GM10248 (cell line): ENCODE results near the gene CLDND2.

Experiments used
- CTCF ChIA-PET: fragments of 300-600 bp; sonication (Branson Sonifier 250); formaldehyde crosslinking; extraction: SDS; loops from one replicate; lab custom pipeline; 2021; ENCODE audit warnings: antibody characterized with exemption; lab: Yijun Ruan, JAX
- POLR2A ChIA-PET: fragments of 350-650 bp; sonication (Branson Sonifier 250); formaldehyde crosslinking; extraction: SDS; loops from one replicate; lab custom pipeline; 2020; ENCODE audit warnings: antibody characterized with exemption; lab: Yijun Ruan, JAX
- DNase-seq: peaks from one replicate; pipeline ENCODE4 v3.0.0; 2012; ENCODE audit errors: extremely low spot score
- TF ChIP-seq, protein P1 (sequence below): IDR thresholded peaks from 2 replicates; pipeline ENCODE4 v1.5.1; 2012; ENCODE audit warnings: mild to moderate bottlenecking, low read depth; ENCODE audit errors: extremely low read depth, missing control alignments, control extremely low read depth

Gene CLDND2

GRCh38 chr19:51382004-51382403, 13.2 kb upstream of the CLDND2 start:
- ChIA-PET POLR2A (interaction anchor here (0.6 kb wide), 1 partner anchor 12 kb away, joined by 3 read pairs; no protein-coding TSS in a partner anchor), CTCF (interaction anchor here (1.4 to 1.6 kb wide), 2 partner anchors 9 to 10 kb away, joined by 5 to 7 read pairs; partner anchors contain the start of genes C19orf84 and NKG7)

GRCh38 chr19:51380379-51380778, 11.6 kb upstream of the CLDND2 start:
- TF ChIP-seq, protein P1, sequence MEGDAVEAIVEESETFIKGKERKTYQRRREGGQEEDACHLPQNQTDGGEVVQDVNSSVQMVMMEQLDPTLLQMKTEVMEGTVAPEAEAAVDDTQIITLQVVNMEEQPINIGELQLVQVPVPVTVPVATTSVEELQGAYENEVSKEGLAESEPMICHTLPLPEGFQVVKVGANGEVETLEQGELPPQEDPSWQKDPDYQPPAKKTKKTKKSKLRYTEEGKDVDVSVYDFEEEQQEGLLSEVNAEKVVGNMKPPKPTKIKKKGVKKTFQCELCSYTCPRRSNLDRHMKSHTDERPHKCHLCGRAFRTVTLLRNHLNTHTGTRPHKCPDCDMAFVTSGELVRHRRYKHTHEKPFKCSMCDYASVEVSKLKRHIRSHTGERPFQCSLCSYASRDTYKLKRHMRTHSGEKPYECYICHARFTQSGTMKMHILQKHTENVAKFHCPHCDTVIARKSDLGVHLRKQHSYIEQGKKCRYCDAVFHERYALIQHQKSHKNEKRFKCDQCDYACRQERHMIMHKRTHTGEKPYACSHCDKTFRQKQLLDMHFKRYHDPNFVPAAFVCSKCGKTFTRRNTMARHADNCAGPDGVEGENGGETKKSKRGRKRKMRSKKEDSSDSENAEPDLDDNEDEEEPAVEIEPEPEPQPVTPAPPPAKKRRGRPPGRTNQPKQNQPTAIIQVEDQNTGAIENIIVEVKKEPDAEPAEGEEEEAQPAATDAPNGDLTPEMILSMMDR, result no peak
- ChIA-PET CTCF (interaction anchor here (1.0 to 1.7 kb wide), 5 partner anchors 8 to 41 kb away, joined by 3 to 7 read pairs (median 5); partner anchors contain the start of genes C19orf84 and NKG7), POLR2A (no interaction called here)
- DNase-seq, result no peak

More at GRCh38 chr19:51382004-51382403, 13.2 kb upstream of the CLDND2 start:
- no peak for DNase-seq
- TF ChIP-seq, protein P1, result no peak

DNA sequence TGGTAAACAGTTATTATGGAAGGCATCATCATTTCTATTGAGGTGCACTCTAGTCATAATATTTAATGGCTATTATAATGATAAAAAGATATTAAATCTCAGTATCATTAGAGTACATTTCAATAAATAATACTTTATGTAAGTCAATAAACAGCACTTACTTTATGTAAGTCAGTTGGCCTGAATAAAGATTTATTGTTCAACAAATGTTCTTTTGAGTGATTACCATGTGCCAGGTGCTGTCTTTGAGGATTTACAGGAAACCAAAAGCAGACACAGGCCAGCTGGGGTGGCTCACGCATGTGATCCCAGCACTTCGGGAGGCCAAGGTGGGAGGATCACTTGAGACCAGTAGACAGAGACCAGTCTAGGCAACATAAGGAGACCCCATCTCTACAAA, 8.6 kb upstream of the CLDND2 start:
- CTCF ChIA-PET, result interaction anchor here (1.0 to 1.5 kb wide), 3 partner anchors 12 to 96 kb away, joined by 3 to 4 read pairs (median 3); partner anchors contain the start of gene ETFB
- TF ChIP-seq, protein P1, result no peak
- POLR2A ChIA-PET, result no interaction called here
- no peak for DNase-seq

GRCh38 chr19:51375504-51376221, 6.9 kb upstream of the CLDND2 start:
- POLR2A ChIA-PET, result interaction anchor here (0.6 kb wide), 1 partner anchor 15 kb away, joined by 4 read pairs; the partner anchor contains the start of gene C19orf84
- TF ChIP-seq, protein P1, result no peak
- CTCF ChIA-PET, result interaction anchor here (0.8 to 1.7 kb wide), 3 partner anchors 18 to 46 kb away, joined by 3 to 5 read pairs (median 4); no protein-coding TSS in a partner anchor
- no peak for DNase-seq

GRCh38 chr19:51372649-51373504, 4.1 kb upstream of the CLDND2 start, which contains the start of gene NKG7:
NKG7 (minus strand) TSS chr19:51372654; CDS start chr19:51372535, 119 bp downstream.
- TF ChIP-seq, protein P1, result no peak
- CTCF ChIA-PET, result interaction anchor here (0.8 to 3.4 kb wide), 5 partner anchors 8 to 100 kb away, joined by 3 to 9 read pairs (median 7); no protein-coding TSS in a partner anchor
- POLR2A ChIA-PET, result no interaction called here
- peak; percentile 66 for DNase-seq
